NCI-H1694 (cell line): ENCODE results near the gene VPS37C.
A peak's percentile ranks its signal among the peaks of the same experiment; 100 is the strongest.
"Not testable (repeated sequence)": the region's sequence is repeated elsewhere in the genome, so short reads cannot be mapped to it uniquely, and the experiment has no call there.

ENCODE experiments used
- DNase-seq: peaks from one replicate; lab custom pipeline; 2025; lab: John Stamatoyannopoulos, UW

Gene VPS37C

GRCh38 chr11:61161190-61162091, at the start of gene VPS37C:
Gene VPS37C, minus strand, starts transcription at chr11:61161426. Its CDS starts 22,597 bp downstream, at chr11:61138829.
- peak; percentile 31 for DNase-seq

- DNase-seq = not testable (repeated sequence)
Observed at GRCh38 chr11:61210629-61211028, 49.4 kb upstream of the VPS37C start.

- not testable (repeated sequence) for DNase-seq
Observed at GRCh38 chr11:61207636-61208310, 46.5 kb upstream of the VPS37C start.

- DNase-seq = not testable (repeated sequence)
Observed at GRCh38 chr11:61204502-61205059, 43.4 kb upstream of the VPS37C start.

- not testable (repeated sequence) for DNase-seq
Observed at GRCh38 chr11:61203873-61204272, 42.6 kb upstream of the VPS37C start.

DNA sequence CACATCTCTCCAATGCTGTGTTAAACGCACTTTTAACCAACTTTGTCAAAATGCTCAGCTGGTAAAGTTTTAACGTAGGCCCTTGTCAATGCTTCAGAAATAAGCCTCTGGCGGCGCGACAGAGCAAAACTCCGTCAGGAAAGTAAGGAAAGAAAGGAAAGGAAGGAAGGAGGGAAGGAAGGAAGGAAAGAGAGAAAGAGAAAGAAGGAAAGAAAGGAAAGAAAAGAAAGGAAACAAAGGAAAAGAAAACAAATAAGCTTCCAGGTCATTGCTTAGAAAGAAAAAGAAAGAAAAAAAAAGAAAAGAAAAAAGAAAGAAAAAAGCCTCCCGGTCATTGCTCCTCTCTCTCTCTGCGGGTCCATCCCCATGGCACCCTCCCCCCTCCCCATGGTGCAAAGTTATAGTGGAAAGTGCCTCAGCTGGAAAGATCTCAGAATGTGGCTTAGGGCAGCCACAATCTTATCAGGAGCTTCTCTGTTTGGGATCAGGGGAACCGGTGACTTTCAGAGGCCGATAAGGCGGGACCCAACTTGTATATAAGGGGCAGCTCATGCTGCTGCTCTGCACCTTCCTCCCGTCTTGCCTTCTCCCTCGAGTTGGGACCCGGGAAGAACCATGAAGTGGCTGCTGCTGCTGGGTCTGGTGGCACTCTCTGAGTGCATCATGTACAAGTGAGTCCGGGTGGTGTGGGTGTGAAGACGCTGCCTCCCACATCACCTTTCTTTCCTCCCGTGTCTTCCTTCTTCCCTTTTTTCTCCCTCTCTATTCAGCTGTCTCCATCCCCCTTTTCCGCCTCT, 41.9 kb upstream of the VPS37C start, which contains the start of gene PGA3:
Gene PGA3, plus strand, starts transcription at position 566 of the 797 bp plus-strand sequence. Its CDS starts 50 bp downstream, at position 616.
- not testable (repeated sequence) for DNase-seq

DNA sequence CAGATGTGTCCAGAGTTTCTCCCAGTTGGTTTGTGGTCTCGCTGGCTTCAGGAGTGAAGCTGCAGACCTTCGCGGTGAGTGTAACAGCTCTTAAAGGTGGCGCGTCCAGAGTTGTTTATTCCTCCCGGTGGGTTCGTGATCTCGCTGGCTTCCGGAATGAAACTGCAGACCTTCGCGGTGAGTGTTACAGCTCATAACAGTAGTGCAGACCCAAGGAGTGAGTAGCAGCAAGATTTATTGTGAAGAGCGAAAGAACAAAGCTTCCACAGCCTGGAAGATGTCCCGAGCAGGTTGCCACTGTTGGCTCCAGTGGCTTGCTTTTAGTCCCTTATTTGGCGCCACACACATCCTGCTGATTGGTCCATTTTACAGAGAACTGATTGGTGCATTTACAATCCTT, 40.2 kb upstream of the VPS37C start:
- DNase-seq = no peak

DNA sequence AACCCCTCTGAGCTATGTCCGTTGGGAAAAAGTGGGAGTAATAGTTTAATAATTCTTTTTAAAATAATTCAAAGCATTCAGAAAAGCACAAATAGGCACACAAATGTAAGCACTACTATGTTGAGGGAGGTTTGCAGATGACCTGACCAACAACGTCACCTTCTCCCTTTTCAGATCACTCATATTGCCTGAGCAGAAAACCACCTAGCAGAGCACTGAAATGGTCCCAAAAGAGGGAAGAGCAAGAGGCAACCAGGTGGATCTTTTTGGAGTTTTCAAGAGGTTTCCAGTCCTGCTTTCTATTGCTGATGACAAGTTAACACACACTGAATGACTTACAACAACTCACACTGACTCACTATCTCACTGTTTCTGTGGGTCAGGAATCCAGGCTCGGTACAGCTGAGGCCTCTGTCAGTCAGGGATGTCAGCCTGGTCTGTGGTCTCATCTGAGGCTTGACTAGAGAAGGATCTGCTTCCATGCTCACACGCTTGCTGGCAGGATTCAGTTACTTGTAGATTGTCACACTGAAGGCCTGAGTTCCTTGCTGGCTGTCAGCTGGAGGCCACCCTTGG, 37.8 kb upstream of the VPS37C start:
- DNase-seq = no peak

- DNase-seq = no peak
Observed at GRCh38 chr11:61198361-61198760, 37.1 kb upstream of the VPS37C start.

- no peak for DNase-seq
Observed at GRCh38 chr11:61195719-61196118, 34.5 kb upstream of the VPS37C start.

DNA sequence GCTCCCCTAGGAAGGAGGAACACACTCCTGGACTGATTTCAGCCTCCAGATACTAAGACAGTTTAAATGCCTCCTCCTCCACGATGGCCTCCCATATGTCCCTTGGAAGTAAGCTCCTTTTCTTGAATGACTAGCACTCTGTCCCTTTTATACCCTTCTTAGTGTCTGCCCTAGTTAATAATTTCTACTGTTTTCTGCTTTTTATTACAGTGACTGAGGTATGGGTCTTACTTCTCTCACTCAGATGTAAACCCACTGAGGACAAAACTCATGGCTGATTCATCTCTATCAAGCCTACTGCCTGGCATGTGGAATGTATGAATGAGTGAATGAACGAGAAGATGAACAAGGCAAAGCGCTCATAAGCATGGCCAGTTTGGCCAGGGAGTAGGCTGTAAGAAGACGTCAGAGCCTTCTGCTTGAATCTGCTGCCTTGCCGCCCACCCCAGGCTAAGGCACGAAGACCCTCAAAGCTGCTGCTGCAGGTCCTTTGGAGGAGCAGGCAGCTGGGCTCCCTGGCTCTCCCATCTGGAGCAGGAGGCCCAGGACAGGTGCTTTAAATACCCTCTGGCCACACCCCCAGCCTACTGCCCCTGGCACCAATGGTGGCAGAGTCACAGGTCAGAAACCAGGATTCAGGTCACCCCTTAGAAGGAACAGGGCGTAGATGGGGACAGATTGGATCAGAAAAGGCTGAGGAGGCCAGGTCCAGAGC, 33.9 kb upstream of the VPS37C start:
- no peak for DNase-seq

GRCh38 chr11:61194169-61194671, 33.0 kb upstream of the VPS37C start:
- no peak for DNase-seq

DNA sequence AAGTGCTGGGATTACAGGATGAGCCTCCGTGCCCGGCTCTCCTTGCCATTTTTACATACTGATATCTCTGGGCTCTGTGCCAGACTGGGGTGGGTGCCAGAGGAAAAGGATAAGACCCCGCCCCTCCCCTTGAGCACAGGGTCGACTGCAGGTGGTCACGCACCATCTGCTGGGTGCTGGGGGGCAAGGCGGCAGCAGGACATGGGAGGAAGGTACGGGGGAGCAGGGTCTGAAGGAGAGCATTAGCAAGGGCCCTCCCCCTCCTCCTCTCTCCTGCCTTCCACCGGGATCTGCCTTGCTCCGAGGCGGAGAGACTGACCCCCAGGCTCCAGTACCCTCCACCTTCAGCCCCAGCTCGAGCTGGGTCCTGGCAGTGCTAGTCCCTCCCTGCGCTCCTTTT, 32.4 kb upstream of the VPS37C start:
- DNase-seq = no peak

DNA sequence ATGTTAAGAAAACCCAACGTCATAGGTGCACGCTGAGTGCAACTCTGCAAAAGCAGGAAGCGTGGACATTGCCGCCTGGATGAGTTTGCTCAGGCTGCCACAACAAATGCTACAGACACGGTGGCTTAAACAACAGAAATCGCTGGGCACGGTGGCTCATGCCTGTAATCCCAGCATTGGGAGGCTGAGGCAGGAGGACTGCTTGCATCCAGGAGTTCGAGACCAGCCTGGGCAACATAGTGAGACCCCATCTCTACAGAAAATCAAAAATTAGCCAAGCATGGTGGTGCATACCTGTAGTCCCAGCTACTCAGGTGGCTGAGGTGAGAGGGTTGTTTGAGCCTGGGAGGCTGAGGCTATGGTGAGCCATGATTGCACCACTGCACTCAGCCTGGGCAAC, 28.7 kb upstream of the VPS37C start:
- no peak for DNase-seq

DNA sequence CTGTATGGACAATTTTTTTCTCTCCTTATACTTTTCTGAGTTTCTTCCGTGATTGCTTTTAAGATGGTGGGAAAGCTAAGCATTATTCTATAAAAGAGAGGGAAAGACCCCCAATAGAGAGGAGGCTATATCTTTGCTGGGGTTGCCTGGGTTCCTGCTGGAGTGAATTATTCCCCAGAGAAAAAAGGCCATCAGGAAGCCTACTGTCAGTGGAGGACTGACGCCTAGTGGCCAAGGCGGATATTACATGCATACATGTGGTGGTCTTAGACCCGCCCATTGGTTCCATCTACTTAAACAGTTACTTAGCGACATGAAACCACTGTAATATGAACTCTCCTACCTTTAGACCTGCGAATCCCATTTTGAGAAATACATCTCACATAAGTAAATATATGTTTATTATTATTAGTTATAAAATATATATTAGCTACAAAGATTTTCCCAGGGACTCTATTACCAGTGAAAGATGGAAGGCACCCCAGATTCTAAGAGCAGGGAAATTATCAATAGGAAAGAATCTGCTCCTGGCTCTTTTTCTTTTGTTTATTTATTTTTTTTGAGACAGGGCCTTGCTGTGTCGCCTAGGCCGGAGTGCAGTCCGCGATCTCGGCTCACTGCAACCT, 26.4 kb upstream of the VPS37C start:
- peak; percentile 82 for DNase-seq

- DNase-seq = no peak
Observed at GRCh38 chr11:61186504-61186903, 25.3 kb upstream of the VPS37C start.

DNA sequence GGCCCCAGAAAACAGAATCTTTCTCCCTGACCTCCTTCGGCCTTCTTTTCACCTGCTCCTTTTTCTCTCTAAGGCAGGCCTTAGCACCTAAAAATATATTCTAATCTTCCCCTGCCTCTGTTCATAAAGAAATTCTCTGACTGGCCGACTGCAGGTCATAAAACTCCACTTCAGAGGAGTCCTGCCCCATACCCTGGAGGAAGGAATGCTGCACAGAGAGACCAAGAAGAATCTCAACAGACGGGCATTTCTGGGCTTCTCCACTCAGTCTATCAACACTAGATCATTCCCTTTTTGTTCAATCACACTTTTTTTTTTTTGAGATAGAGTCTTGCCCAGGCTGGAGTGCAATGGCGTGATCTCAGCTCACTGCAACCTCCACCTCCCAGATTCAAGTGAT, 22.4 kb upstream of the VPS37C start:
- no peak for DNase-seq

DNA sequence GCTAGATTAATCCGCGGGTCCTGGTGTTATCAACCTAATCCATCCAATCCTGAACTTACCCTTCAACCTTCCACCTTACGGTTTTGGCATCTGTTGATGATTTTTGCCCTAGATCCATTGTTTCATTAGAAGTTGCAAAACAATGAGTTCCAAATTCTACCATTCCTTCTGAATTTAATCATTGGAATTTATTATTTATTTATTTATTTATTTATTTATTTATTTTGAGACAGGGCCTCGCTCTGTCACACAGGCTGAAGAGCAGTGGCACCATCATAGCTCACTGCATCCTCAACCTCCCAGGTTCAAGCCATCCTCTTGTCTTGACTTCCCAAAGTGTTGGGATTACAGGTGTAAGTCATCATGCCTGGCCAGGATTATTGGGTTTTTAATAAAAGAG, 20.3 kb upstream of the VPS37C start:
- no peak for DNase-seq

- not testable (repeated sequence) for DNase-seq
Observed at GRCh38 chr11:61180205-61180604, 19.0 kb upstream of the VPS37C start.

GRCh38 chr11:61176446-61176845, 15.2 kb upstream of the VPS37C start:
- DNase-seq = no peak
